H1 (cell line): ENCODE measurements around the gene CAPS. TPM values are rescaled to one million over a fixed set of nuclear protein-coding genes. Genes with fewer than 3 reads are reported as not detected.

Source experiments
- CTCF ChIA-PET: fragments of 300-600 bp; sonication (Branson Sonifier 250); formaldehyde crosslinking; loops from one replicate; lab custom pipeline; 2021; ENCODE audit not compliant: partially characterized antibody; lab: Charles Lee
- POLR2A ChIA-PET: fragments of 300-600 bp; sonication (Branson Sonifier 250); formaldehyde crosslinking; loops from one replicate; lab custom pipeline; 2021; ENCODE audit warnings: inconsistent platforms; ENCODE audit not compliant: partially characterized antibody; lab: Charles Lee
- DNase-seq, 2 experiments: peaks; one replicate each; pipeline versions ENCODE4 v3.0.0 to v3.0.0-alpha.2; 2010 to 2022; ENCODE audit warnings: low spot score in 2 of 2, low read depth in 1 of 2, mixed read lengths in 1 of 2
- FAIRE-seq: peaks from 2 replicates; lab custom pipeline; 2011; peaks lifted over from hg19 to GRCh38; lab: Jason Lieb, UNC
- H2AFZ ChIP-seq: 2 replicates; pipeline ENCODE4 v1.8.1; 2012; ENCODE audit warnings: low read length, inconsistent platforms
- H2AK5ac ChIP-seq: 2 replicates; pipeline ENCODE4 v1.6.1; 2013; ENCODE audit warnings: low read depth, low read length
- H2BK120ac ChIP-seq: replicated peaks from 2 replicates; pipeline ENCODE3; 2013; ENCODE audit warnings: low read depth, low read length, inconsistent platforms
- H2BK12ac ChIP-seq: 2 replicates; pipeline ENCODE4 v1.6.1; 2013; ENCODE audit warnings: low read depth, low read length
- H2BK15ac ChIP-seq: 2 replicates; pipeline ENCODE4 v1.6.1; 2013; ENCODE audit warnings: low read length
- H2BK20ac ChIP-seq: 2 replicates; pipeline ENCODE4 v1.6.1; 2013; ENCODE audit warnings: low read length
- H2BK5ac ChIP-seq: 2 replicates; pipeline ENCODE4 v1.6.1; 2013; ENCODE audit warnings: low read depth, low read length
- H3K14ac ChIP-seq: 2 replicates; pipeline ENCODE4 v1.6.1; 2013; ENCODE audit warnings: inconsistent platforms; ENCODE audit not compliant: insufficient read length
- H3K18ac ChIP-seq: 2 replicates; pipeline ENCODE4 v1.6.1; 2013; ENCODE audit warnings: low read length; ENCODE audit errors: extremely low read depth
- H3K23ac ChIP-seq: 2 replicates; pipeline ENCODE4 v1.6.1; 2013; ENCODE audit warnings: inconsistent platforms; ENCODE audit not compliant: insufficient read length
- H3K23me2 ChIP-seq: 2 replicates; pipeline ENCODE4 v1.6.1; 2013; ENCODE audit warnings: low read depth, low read length
- H3K27ac ChIP-seq: 2 replicates; pipeline ENCODE4 v1.6.1; 2011; ENCODE audit warnings: low read depth, low read length, inconsistent platforms
- H3K27me3 ChIP-seq, 4 experiments: replicated peaks in 1 of 4; 1 replicate in 1 of 4; 2 replicates in 3 of 4; pipeline versions ENCODE4 v1.6.1 to v1.8.1; 2011 to 2013; ENCODE audit warnings: low read length in 3 of 4, mild to moderate bottlenecking in 3 of 4, inconsistent platforms in 2 of 4, mixed read lengths in 2 of 4, moderate library complexity in 1 of 4; ENCODE audit not compliant: control insufficient read depth in 3 of 4, insufficient read depth in 3 of 4; ENCODE audit errors: extremely low read depth in 1 of 4
- H3K36me3 ChIP-seq, 4 experiments: 2 replicates each; pipeline versions ENCODE4 v1.6.1 to v1.8.1; 2011 to 2013; ENCODE audit warnings: mild to moderate bottlenecking in 4 of 4, low read length in 3 of 4, moderate library complexity in 2 of 4, control low read depth in 1 of 4, inconsistent platforms in 1 of 4; ENCODE audit not compliant: insufficient read depth in 4 of 4, control insufficient read depth in 2 of 4
- H3K4ac ChIP-seq: replicated peaks from 2 replicates; pipeline ENCODE3; 2013; ENCODE audit warnings: low read length, low read depth, mixed read lengths, inconsistent platforms; ENCODE audit not compliant: insufficient read length
- H3K4me1 ChIP-seq, 4 experiments: replicated peaks in 1 of 4; 1 replicate in 1 of 4; 2 replicates in 3 of 4; pipeline versions ENCODE4 v1.6.1 to v1.8.1; 2011 to 2013; ENCODE audit warnings: low read length in 3 of 4, inconsistent platforms in 2 of 4, mixed read lengths in 1 of 4; ENCODE audit not compliant: insufficient read depth in 4 of 4, control insufficient read depth in 3 of 4
- H3K4me2 ChIP-seq, 2 experiments: 2 replicates each; pipeline versions ENCODE4 v1.6.1 to v1.8.1; 2011 to 2013; ENCODE audit warnings: low read depth in 2 of 2, low read length in 2 of 2, control low read depth in 1 of 2, inconsistent platforms in 1 of 2, mild to moderate bottlenecking in 1 of 2; ENCODE audit not compliant: insufficient read depth in 1 of 2
- H3K4me3 ChIP-seq, 4 experiments: fragments of 200-600, 300-600 bp in 1 of 4; sonication (generic), shearing (Covaris generic), sonication (Bioruptor Twin) in 1 of 4; 2 replicates each; pipeline versions ENCODE4 v1.5.1 to v1.8.1; 2011 to 2016; ENCODE audit warnings: low read length in 4 of 4, low read depth in 3 of 4, control low read depth in 2 of 4, inconsistent platforms in 2 of 4, mild to moderate bottlenecking in 2 of 4, mixed read lengths in 1 of 4, moderate library complexity in 1 of 4; ENCODE audit not compliant: insufficient read depth in 2 of 4; ENCODE audit errors: extremely low read depth in 1 of 4
- H3K56ac ChIP-seq: replicated peaks from 2 replicates; pipeline ENCODE3; 2013; ENCODE audit warnings: low read depth, mild to moderate bottlenecking, mixed read lengths, low read length, inconsistent platforms; ENCODE audit not compliant: insufficient read length
- H3K79me1 ChIP-seq: 2 replicates; pipeline ENCODE4 v1.6.1; 2013; ENCODE audit warnings: low read depth, low read length, control low read depth
- H3K79me2 ChIP-seq, 2 experiments: 2 replicates each; pipeline versions ENCODE4 v1.6.1 to v1.8.1; 2012 to 2013; ENCODE audit warnings: low read length in 2 of 2, mild to moderate bottlenecking in 2 of 2, inconsistent platforms in 1 of 2; ENCODE audit not compliant: insufficient read depth in 2 of 2, control insufficient read depth in 1 of 2
- H3K9ac ChIP-seq, 4 experiments: replicated peaks in 1 of 4; 1 replicate in 1 of 4; 2 replicates in 3 of 4; pipeline versions ENCODE4 v1.6.1 to v1.8.1; 2011 to 2013; ENCODE audit warnings: low read depth in 3 of 4, low read length in 3 of 4, control low read depth in 2 of 4, mild to moderate bottlenecking in 2 of 4, moderate library complexity in 2 of 4, inconsistent platforms in 1 of 4; ENCODE audit errors: extremely low read depth in 1 of 4
- H3K9me3 ChIP-seq, 2 experiments: 2 replicates each; pipeline versions ENCODE4 v1.6.1 to v1.8.1; 2012 to 2013; ENCODE audit warnings: mild to moderate bottlenecking in 2 of 2, moderate library complexity in 2 of 2, control low read depth in 1 of 2, inconsistent platforms in 1 of 2, low read depth in 1 of 2, low read length in 1 of 2, mixed read lengths in 1 of 2; ENCODE audit not compliant: insufficient read depth in 2 of 2
- H4K20me1 ChIP-seq, 2 experiments: replicated peaks in 1 of 2; 2 replicates each; pipeline versions ENCODE3 to v1.8.1; 2011 to 2013; ENCODE audit warnings: inconsistent platforms in 2 of 2, low read length in 2 of 2, mild to moderate bottlenecking in 1 of 2; ENCODE audit not compliant: insufficient read depth in 2 of 2, control insufficient read depth in 1 of 2
- H4K5ac ChIP-seq: 2 replicates; pipeline ENCODE4 v1.6.1; 2013; ENCODE audit warnings: low read length, low read depth, mixed read lengths, inconsistent platforms; ENCODE audit not compliant: insufficient read length
- H4K8ac ChIP-seq: 2 replicates; pipeline ENCODE4 v1.8.0; 2013; ENCODE audit warnings: mild to moderate bottlenecking, moderate library complexity, low read length, inconsistent platforms; ENCODE audit not compliant: insufficient read depth; ENCODE audit errors: extremely low read depth
- H4K91ac ChIP-seq: replicated peaks from 2 replicates; pipeline ENCODE3; 2013; ENCODE audit warnings: low read length, mixed read lengths, inconsistent platforms; ENCODE audit not compliant: insufficient read length
- CBX8 ChIP-seq: fragments of 300-800, 300-1000 bp; sonication (generic); IDR thresholded peaks from 2 replicates; pipeline ENCODE4 v1.7.1; 2016; ENCODE audit warnings: low read depth, low read length, borderline replicate concordance
- CTCF ChIP-seq, 3 experiments: IDR thresholded peaks; 1 replicate in 2 of 3; 2 replicates in 1 of 3; pipeline versions ENCODE4 v1.5.1 to v1.6.1; 2011; ENCODE audit warnings: low read length in 3 of 3, mild to moderate bottlenecking in 3 of 3, inconsistent platforms in 2 of 3, low read depth in 1 of 3, moderate library complexity in 1 of 3; ENCODE audit not compliant: insufficient read depth in 1 of 3; ENCODE audit errors: control extremely low read depth in 1 of 3
- GTF2F1 ChIP-seq: IDR thresholded peaks from 2 replicates; pipeline ENCODE4 v1.6.1; 2012; ENCODE audit warnings: low read depth, low read length, improper control_type of control experiment, borderline replicate concordance
- JUN ChIP-seq: IDR thresholded peaks from 2 replicates; pipeline ENCODE4 v1.6.1; 2011; ENCODE audit warnings: low read depth, mild to moderate bottlenecking, improper control_type of control experiment, low read length
- KDM4A ChIP-seq: IDR thresholded peaks from one replicate; pipeline ENCODE4 v1.7.1; 2012; ENCODE audit warnings: low read depth, mild to moderate bottlenecking, moderate library complexity, low read length, inconsistent platforms; ENCODE audit not compliant: severe bottlenecking
- POLR2A ChIP-seq, 2 experiments: IDR thresholded peaks; 1 replicate in 1 of 2; 2 replicates in 1 of 2; pipeline ENCODE4 v1.6.1; 2011; ENCODE audit warnings: low read depth in 2 of 2, low read length in 2 of 2, mild to moderate bottlenecking in 2 of 2; ENCODE audit errors: control extremely low read depth in 1 of 2
- RBBP5 ChIP-seq: IDR thresholded peaks from 2 replicates; pipeline ENCODE4 v1.7.1; 2012; ENCODE audit warnings: low read depth, mild to moderate bottlenecking, inconsistent platforms, low read length, moderate library complexity, borderline replicate concordance
- SAP30 ChIP-seq: fragments of 300-600 bp; sonication (generic); IDR thresholded peaks from 2 replicates; pipeline ENCODE4 v1.7.1; 2012; ENCODE audit warnings: low read length, moderate library complexity, mild to moderate bottlenecking, inconsistent platforms; ENCODE audit not compliant: insufficient read depth, insufficient replicate concordance
- SIRT6 ChIP-seq: IDR thresholded peaks from one replicate; pipeline ENCODE4 v1.7.1; 2012; ENCODE audit warnings: low read length, inconsistent platforms
- SIX5 ChIP-seq: IDR thresholded peaks from 2 replicates; pipeline ENCODE4 v1.6.1; 2011; ENCODE audit warnings: mild to moderate bottlenecking, low read depth, low read length
- YY1 ChIP-seq: IDR thresholded peaks from 2 replicates; pipeline ENCODE4 v1.6.1; 2011; ENCODE audit warnings: low read depth, mild to moderate bottlenecking, low read length
- WGBS, 2 experiments: shearing (Covaris generic) in 1 of 2; methylation state at CpG; one replicate each; pipeline versions ENCODE4 v1.1.6 to v1.1.7; 2013 to 2015; ENCODE audit warnings: low lambda C conversion rate in 2 of 2, mixed read lengths in 2 of 2, inconsistent platforms in 1 of 2, low coverage in 1 of 2, missing lambda C conversion rate in 1 of 2; ENCODE audit not compliant: insufficient replicate concordance in 2 of 2, insufficient coverage in 1 of 2, insufficient read length in 1 of 2; ENCODE audit errors: extremely low coverage in 1 of 2, missing lambda C conversion rate in 1 of 2; 5-methylcytosine and 5-hydroxymethylcytosine counted together
- polyA plus RNA-seq, 7 experiments: library from polyadenylated mRNA; depleted of rRNA in 3 of 7; stranded (reverse) in 5 of 7; unstranded in 2 of 7; fragments of >200 nt in 5 of 7; fragments of 200-250 nt in 2 of 7; gene quantifications; 1 replicate in 5 of 7; 2 replicates in 1 of 7; 4 replicates in 1 of 7; pipeline versions ENCODE4 v1.2.1 to v1.2.3, GENCODE V29; 2011 to 2013; ENCODE audit warnings: missing spikeins in 2 of 7, mixed read lengths in 2 of 7
- total RNA-seq: library from RNA; stranded (reverse); fragmentation: NEBNext Ultra II Directional; extraction: Animal tissue kit (Norgen Biotek cat#: 25700); gene quantifications from 2 replicates; pipeline ENCODE4 v1.2.1, GENCODE V29; 2021

CAPS gene
- total and polyA plus RNA-seq, 2 of the 8 experiments (the other 6 are each of a cell fraction or from before 2014, with no cell fraction given): 2.1 to 2.4 TPM

GRCh38 chr19:5921516-5922160, 7.6 kb downstream of the CAPS start:
- DNase-seq (no peak), FAIRE-seq (no peak)
- peaks cover 0 to 19% of the 10 kb centered on the region in 2 experiments for H4K20me1 ChIP-seq
- no peak overlapping the region for H3K27ac ChIP-seq
- no peak overlapping the region for H2AFZ ChIP-seq
- H3K56ac ChIP-seq: no peak overlapping the region
- H4K5ac ChIP-seq: no peak overlapping the region
- peaks cover 13 to 58% (median 45%) of the 10 kb centered on the region in 4 experiments for H3K36me3 ChIP-seq
- 91% methylated on average over 19 of the region's 21 CpGs; no CpG with 5 or more reads in 1 of the 2 experiments for WGBS, 2 experiments
- POLR2A ChIA-PET: no interaction called here
- no peaks in the 10 kb centered on the region for H3K79me2 ChIP-seq
- no peak overlapping the region for H2BK5ac ChIP-seq
- H2BK15ac ChIP-seq: no peak overlapping the region
- no peak overlapping the region for H3K4me3 ChIP-seq
- no peak overlapping the region for H3K4ac ChIP-seq
- H3K23ac ChIP-seq: no peak overlapping the region
- H3K14ac ChIP-seq: no peak overlapping the region
- H3K18ac ChIP-seq: no peak overlapping the region
- no peak overlapping the region for H2BK20ac ChIP-seq
- no peak overlapping the region for H2AK5ac ChIP-seq
- no peak overlapping the region for H3K9ac ChIP-seq
- H2BK120ac ChIP-seq: no peak overlapping the region
- no peak overlapping the region for H4K8ac ChIP-seq
- no peak overlapping the region for H2BK12ac ChIP-seq
- no peaks in the 10 kb centered on the region for H3K23me2 ChIP-seq
- CTCF ChIA-PET: interaction anchor here (1.1 kb wide), 1 partner anchor 118 kb away, joined by 3 read pairs; no protein-coding TSS in a partner anchor
- no peak overlapping the region for H3K4me2 ChIP-seq
- no peaks in the 10 kb centered on the region for H3K4me1 ChIP-seq
- H3K27me3 ChIP-seq: no peaks in the 10 kb centered on the region
- no peak overlapping the region for H4K91ac ChIP-seq
- H3K79me1 ChIP-seq: no peaks in the 10 kb centered on the region
- no peaks in the 10 kb centered on the region for H3K9me3 ChIP-seq
- TF ChIP-seq SIX5 (no peak), JUN (no peak), POLR2A (IDR thresholded peaks at IDR 0.05; ENCODE audit: control extremely low read depth in 1 of 2, low read depth in 2 of 2, low read length in 2 of 2) (no peak), CTCF (IDR thresholded peaks at IDR 0.05; ENCODE audit: control extremely low read depth in 1 of 3, insufficient read depth in 1 of 3, low read depth in 1 of 3, low read length in 3 of 3) (no peak), SIRT6 (no peak), SAP30 (no peak), YY1 (no peak), KDM4A (no peak), GTF2F1 (no peak), RBBP5 (no peak), CBX8 (no peak)
